Gastrocnemius medialis (tissue), 4 donors: Measurements from ENCODE around the gene SASH1. TPM values are rescaled to one million over a fixed set of nuclear protein-coding genes. Genes with fewer than 3 reads are reported as not detected.

Experiments used
- ATAC-seq, 2 donors: fragments of 150-250 bp; one replicate each; pipeline ENCODE4 v1.9.1; 2016
- DNase-seq, 2 donors: peaks; one replicate each; pipeline ENCODE4 v3.0.0-alpha.2; 2019
- H3K27ac ChIP-seq, 4 donors: fragments of 200-600 bp; sonication (generic); 1 replicate in 1 of 4; 2 replicates in 3 of 4; pipeline ENCODE4 v1.5.1; 2016 to 2018; ENCODE audit warnings: mild to moderate bottlenecking in 2 of 4, moderate library complexity in 1 of 4
- H3K27me3 ChIP-seq, 3 donors: fragments of 200-600 bp; sonication (generic) in 2 of 3; 1 replicate in 1 of 3; 2 replicates in 2 of 3; pipeline versions ENCODE4 v1.5.1 to v1.6.0; 2016 to 2019; ENCODE audit warnings: mild to moderate bottlenecking in 1 of 3, moderate library complexity in 1 of 3
- H3K36me3 ChIP-seq, 2 donors: fragments of 200-600 bp; sonication (generic) in 1 of 2; one replicate each; pipeline ENCODE4 v1.5.1; 2017 to 2018
- H3K4me1 ChIP-seq, 2 donors: fragments of 200-600 bp; sonication (generic) in 1 of 2; one replicate each; pipeline ENCODE4 v1.5.1; 2016 to 2017; ENCODE audit warnings: mild to moderate bottlenecking in 2 of 2
- H3K4me3 ChIP-seq, 4 donors: fragments of 200-600 bp; sonication (generic) in 3 of 4; 1 replicate in 1 of 4; 2 replicates in 3 of 4; pipeline ENCODE4 v1.5.1; 2016 to 2019; ENCODE audit warnings: mild to moderate bottlenecking in 2 of 4
- H3K9me3 ChIP-seq, 3 donors: fragments of 200-600 bp; sonication (generic) in 2 of 3; 1 replicate in 1 of 3; 2 replicates in 2 of 3; pipeline ENCODE4 v1.5.1; 2016 to 2019
- CTCF ChIP-seq, 5 experiments: fragments of 450-650 bp in 3 of 5; fragments of 200-600 bp in 2 of 5; sonication (generic) in 2 of 5; IDR thresholded peaks in 4 of 5; conservative IDR thresholded peaks in 1 of 5; 1 replicate in 4 of 5; 2 replicates in 1 of 5; pipeline ENCODE4 v1.5.1; 2016 to 2019; ENCODE audit warnings: antibody characterized with exemption in 5 of 5, mild to moderate bottlenecking in 3 of 5, moderate library complexity in 3 of 5
- POLR2A ChIP-seq, 2 donors: fragments of 450-650 bp; IDR thresholded peaks; one replicate each; pipeline ENCODE4 v1.6.1; 2017; ENCODE audit warnings: antibody characterized with exemption in 2 of 2, mild to moderate bottlenecking in 2 of 2, moderate library complexity in 2 of 2
- in situ Hi-C, 4 donors: fragments of 200-750 bp; cut with MboI; loops; one replicate each; pipeline versions ENCODE4 v1.15.0 to v1.8.0; 2017; ENCODE audit warnings: low sequenced_read_pairs in 4 of 4
- intact Hi-C: fragments of 100-400 bp; cut with DNase I; formaldehyde crosslinking; loops from one replicate; pipeline ENCODE4 v1.15.1; 2023; ENCODE audit warnings: low total_unique reads
- total RNA-seq, 4 donors: library from RNA; depleted of rRNA; stranded (reverse); fragments of >200 nt; gene quantifications; one replicate each; pipeline versions ENCODE4 v1.1.0 to v1.2.3, GENCODE V29; 2016

Gene SASH1
- total RNA-seq, 4 donors from 2014 or later, result 28.2 to 42.4 (median 35.4) TPM

GRCh38 chr6:148296771-148297170 lies 45.9 kb upstream of the SASH1 start:
- in situ Hi-C loops, result no loop called here

GRCh38 chr6:148298683-148299082 lies 44.0 kb upstream of the SASH1 start:
- no peaks in the 10 kb centered on the region for H3K36me3 ChIP-seq
- in situ Hi-C loops, result no loop called here
- peaks cover 0 to 4% of the 10 kb centered on the region in 2 donors for H3K4me1 ChIP-seq
- no peak overlapping the region for H3K4me3 ChIP-seq
- no peaks in the 10 kb centered on the region for H3K9me3 ChIP-seq
- ATAC-seq, result no peak
- no peak for DNase-seq
- no peak overlapping the region for H3K27ac ChIP-seq
- TF ChIP-seq POLR2A (IDR thresholded peaks at IDR 0.05) (no peak), CTCF (IDR thresholded peaks at IDR 0.05 in 4 of 5, conservative IDR thresholded peaks at IDR 0.05 in 1 of 5) (no peak)
- intact Hi-C loops, result no loop called here
- H3K27me3 ChIP-seq, result no peaks in the 10 kb centered on the region

More at GRCh38 chr6:148296771-148297170, 45.9 kb upstream of the SASH1 start:
- Histone ChIP-seq H3K4me1 (peaks cover 3 to 9% of the 10 kb centered on the region in 2 donors), H3K27me3 (no peaks in the 10 kb centered on the region), H3K27ac (no peak overlapping the region), H3K4me3 (no peak overlapping the region), H3K9me3 (no peaks in the 10 kb centered on the region), H3K36me3 (no peaks in the 10 kb centered on the region)
- no peak for ATAC-seq
- TF ChIP-seq CTCF (IDR thresholded peaks at IDR 0.05 in 4 of 5, conservative IDR thresholded peaks at IDR 0.05 in 1 of 5), result no peak
- no peak for TF ChIP-seq POLR2A (IDR thresholded peaks at IDR 0.05)
- intact Hi-C loops, result no loop called here
- DNase-seq, result no peak

GRCh38 chr6:148303616-148304015 lies 39.0 kb upstream of the SASH1 start:
- peaks cover 0 to 3% of the 10 kb centered on the region in 2 donors for H3K4me1 ChIP-seq
- DNase-seq, result no peak
- TF ChIP-seq CTCF (IDR thresholded peaks at IDR 0.05 in 4 of 5, conservative IDR thresholded peaks at IDR 0.05 in 1 of 5) (no peak), POLR2A (IDR thresholded peaks at IDR 0.05) (no peak)

GRCh38 chr6:148304976-148305375 lies 37.7 kb upstream of the SASH1 start:
- Histone ChIP-seq H3K9me3 (no peaks in the 10 kb centered on the region), H3K27me3 (no peaks in the 10 kb centered on the region), H3K27ac (peak overlapping the region in 1 of 4 donors; percentile 14), H3K36me3 (no peaks in the 10 kb centered on the region), H3K4me1 (peaks cover 0 to 3% of the 10 kb centered on the region in 2 donors), H3K4me3 (no peak overlapping the region)
- in situ Hi-C loops (no loop called here), intact Hi-C loops (no loop called here)
- TF ChIP-seq POLR2A (IDR thresholded peaks at IDR 0.05), result no peak
- no peak for TF ChIP-seq CTCF (IDR thresholded peaks at IDR 0.05 in 4 of 5, conservative IDR thresholded peaks at IDR 0.05 in 1 of 5)
- DNase-seq (no peak), ATAC-seq (peak; percentile 27 to 35)

More at GRCh38 chr6:148303616-148304015, 39.0 kb upstream of the SASH1 start:
- H3K36me3 ChIP-seq, result no peaks in the 10 kb centered on the region
- no peaks in the 10 kb centered on the region for H3K9me3 ChIP-seq
- no peak overlapping the region for H3K27ac ChIP-seq
- no peak for ATAC-seq
- H3K4me3 ChIP-seq, result no peak overlapping the region
- in situ Hi-C loops, result no loop called here
- H3K27me3 ChIP-seq, result no peaks in the 10 kb centered on the region
- intact Hi-C loops, result no loop called here

- H3K36me3 ChIP-seq, result no peaks in the 10 kb centered on the region
- in situ Hi-C loops, result no loop called here
- DNase-seq (no peak), ATAC-seq (no peak)
- no peak for TF ChIP-seq POLR2A (IDR thresholded peaks at IDR 0.05)
- no peak for TF ChIP-seq CTCF (IDR thresholded peaks at IDR 0.05 in 4 of 5, conservative IDR thresholded peaks at IDR 0.05 in 1 of 5)
- no peaks in the 10 kb centered on the region for H3K27me3 ChIP-seq
- no peak overlapping the region for H3K4me3 ChIP-seq
- no peaks in the 10 kb centered on the region for H3K9me3 ChIP-seq
- peaks cover 0 to 3% of the 10 kb centered on the region in 2 donors for H3K4me1 ChIP-seq
- H3K27ac ChIP-seq, result no peak overlapping the region
- intact Hi-C loops, result no loop called here
Measured at GRCh38 chr6:148306286-148306685, 36.4 kb upstream of the SASH1 start.
